ENCODE measurements around the gene WDFY4.

WDFY4 gene

DNA sequence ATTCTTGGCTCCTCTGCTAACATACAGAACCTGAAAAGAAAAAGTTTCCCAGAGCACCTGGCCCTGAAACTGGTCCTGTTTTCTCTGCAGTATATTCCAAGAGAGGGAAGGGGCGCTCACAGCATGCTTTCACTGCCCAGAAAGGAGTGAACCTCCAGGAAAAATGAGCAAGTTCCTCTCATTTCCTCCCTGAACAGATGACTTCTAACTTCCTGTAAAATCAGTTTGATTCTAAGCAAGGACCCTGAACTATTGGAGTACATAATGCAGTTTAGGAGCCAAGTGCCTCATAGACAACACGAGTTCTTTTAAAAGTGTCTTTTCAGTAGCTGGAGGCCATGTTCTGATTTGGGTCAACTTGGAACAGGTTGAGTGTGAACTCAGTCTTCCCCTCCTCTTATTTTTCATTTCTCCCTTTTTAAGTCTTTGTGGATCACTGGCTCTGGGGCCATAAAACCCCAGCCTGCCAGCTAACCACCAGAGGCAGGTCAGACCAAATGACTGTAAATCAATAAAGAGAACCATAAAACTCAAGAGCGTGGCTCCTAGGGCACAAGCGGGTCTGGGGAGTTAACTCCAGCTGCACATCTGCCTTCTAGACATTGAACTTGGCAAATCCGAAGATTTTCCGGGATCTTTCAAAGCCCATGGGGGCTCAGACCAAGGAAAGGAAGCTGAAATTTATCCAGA is 260.9 kb downstream of the WDFY4 start:
- no peak for DNase-seq (ENCODE audit: low spot score)

DNA sequence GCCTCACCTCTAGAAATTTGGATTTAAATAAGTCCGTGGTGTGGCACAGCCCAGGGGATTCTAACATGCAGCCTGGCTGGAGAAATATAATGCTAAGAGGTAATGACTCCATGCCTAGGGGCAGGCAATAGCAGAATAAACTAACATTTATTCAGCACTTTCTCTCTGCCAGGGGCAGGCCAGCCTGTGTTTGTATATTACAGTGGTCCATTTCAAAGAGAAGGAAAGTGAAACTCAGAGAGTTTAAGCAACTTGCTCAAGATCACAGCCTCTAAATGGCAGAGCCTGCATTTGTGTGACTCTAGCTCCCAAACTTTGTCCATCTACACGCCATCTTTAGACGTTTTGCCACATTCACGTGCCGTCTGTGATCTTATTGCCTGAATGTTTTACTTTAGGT is 261.7 kb downstream of the WDFY4 start:
- no peak for DNase-seq (ENCODE audit: low spot score)

DNA sequence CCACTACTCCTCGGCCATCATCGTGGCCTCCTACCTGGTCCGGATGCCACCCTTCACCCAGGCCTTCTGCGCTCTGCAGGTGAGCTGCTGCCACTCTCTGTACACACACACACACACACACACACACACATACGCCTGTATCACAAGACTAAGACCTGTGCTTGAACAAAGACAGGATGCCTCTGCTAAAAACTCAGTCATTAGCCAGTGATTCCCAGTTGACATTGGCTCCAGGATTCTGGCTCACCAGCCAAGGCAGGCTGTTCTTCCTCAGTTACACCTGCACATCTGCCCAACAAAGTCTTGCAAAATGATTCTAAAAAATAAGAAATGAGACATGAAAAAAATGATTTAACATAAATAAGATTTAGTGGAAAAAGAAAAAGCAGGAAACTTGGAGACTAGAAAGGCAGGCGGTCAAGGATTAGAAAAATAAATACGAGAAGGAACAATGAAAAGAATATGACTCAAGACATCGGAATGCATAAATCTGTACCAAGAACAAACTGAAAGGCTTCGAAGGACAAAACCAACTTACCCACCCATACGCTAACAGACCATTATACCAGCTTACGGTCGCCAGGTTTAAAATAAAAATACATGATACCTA is 262.3 kb downstream of the WDFY4 start:
- no peak for DNase-seq (ENCODE audit: low spot score)

DNA sequence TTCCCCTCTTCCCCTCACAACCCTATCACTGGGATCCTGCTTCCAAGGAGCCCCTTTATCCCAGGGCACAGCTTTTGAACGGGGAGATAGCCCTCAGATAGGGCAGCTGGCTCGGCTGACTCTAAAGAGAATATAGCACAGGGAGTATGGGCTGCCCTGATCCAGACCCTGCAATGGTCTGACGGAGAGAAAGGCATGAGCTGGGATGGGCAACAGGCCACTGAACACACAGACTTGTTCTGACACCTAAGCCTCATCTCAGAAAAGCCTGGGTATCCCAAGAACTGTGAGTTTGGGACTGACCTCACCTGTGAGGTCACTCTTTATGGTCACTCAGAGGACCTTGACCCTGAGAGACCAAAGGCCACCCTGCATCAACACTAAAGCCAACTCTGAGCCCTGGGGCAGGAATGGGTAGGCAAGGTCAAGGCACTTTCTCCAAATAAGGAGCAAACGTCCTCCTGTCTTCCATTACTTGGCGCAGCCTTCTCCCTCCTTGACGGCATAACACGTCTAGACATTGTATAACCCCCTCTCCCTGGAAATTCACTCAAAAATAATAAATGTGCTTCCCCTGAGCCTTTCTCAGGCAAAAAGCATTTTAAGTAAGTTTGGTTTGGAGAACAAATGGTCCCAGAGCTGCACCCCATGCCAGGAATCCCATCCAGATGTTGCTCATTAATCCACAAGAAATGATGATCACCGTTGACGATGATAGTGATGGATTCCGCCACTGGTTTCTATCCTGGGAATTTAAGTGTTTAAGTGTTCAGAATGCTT is 263.2 kb downstream of the WDFY4 start:
- no peak for DNase-seq (ENCODE audit: low spot score)

GRCh38 chr10:48948470-48949037 is 263.9 kb downstream of the WDFY4 start:
- no peak for DNase-seq (ENCODE audit: low spot score)

DNA sequence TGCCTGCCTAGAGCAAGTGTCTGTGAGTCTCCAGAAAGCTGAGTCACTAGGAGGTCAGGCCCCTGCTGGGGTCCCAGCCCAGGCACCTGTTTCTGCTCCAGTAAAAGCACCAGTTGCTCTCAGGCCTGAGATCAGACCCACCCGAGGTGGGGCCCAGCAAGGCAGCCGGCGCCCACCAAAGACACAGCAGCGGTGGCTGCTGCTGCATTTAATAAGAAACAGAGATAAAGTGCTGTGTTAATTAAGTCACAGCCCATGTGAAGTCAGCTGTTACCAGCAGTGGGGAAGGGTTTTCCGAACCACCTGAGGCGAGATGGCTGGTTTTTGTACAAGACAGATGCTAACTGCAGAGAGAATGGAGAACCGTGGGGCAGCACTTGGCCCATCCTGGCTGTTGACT is 267.0 kb downstream of the WDFY4 start:
- DNase-seq (ENCODE audit: low spot score) = no peak

GRCh38 chr10:48957361-48958151 is 272.9 kb downstream of the WDFY4 start:
- DNase-seq (ENCODE audit: low spot score) = no peak

DNA sequence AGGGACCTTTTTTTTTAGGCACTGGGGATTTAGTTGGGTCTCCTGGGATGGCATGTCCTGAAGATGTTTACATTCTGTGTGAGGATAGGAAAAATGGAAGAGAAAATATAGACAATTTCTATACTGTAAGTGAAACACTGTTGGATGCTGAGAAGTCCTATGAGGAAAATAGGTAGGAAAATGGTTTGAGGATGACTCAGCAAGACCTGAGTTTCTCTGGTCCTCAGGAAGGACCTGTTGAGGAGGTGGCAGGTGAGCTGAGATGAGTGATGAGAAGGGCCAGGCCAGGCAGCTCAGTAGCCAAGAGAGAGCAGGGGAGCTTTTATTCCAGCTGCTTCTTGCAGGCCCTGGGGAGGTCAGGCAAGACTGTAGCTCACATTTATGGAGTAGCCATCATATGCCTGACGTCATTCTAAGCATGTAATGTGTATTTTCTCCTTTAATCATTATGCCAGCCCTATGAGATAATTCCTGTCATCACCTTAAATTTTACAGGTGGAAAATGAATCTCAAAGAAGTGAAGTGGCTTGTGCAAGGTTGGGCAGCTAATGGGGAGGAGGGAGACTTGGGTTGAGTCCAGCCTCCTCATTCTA is 274.0 kb downstream of the WDFY4 start:
- no peak for DNase-seq (ENCODE audit: low spot score)

DNA sequence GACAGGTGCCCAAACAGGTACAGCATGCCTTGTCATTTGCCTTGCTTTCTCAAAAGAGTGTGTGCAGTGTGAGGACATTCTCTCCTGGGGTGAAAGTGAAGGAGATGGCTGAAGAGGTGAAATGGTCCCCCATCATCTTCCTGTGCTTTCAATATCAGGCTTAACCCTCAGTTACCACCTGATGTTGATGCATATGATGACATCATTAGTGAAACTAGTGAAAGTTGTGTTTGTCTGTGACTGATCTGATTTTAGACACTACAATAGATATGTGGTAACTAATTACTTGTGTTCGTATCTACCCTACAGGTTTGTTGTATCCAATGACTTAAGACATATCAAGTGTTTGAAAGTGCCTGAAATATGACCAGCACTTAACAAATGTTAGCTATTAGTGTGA is 279.4 kb downstream of the WDFY4 start:
- no peak for DNase-seq (ENCODE audit: low spot score)

GRCh38 chr10:48965460-48965859 is 280.8 kb downstream of the WDFY4 start:
- DNase-seq (ENCODE audit: low spot score) = no peak

GRCh38 chr10:48968036-48968435 is 283.4 kb downstream of the WDFY4 start:
- no peak for DNase-seq (ENCODE audit: low spot score)

- no peak for DNase-seq (ENCODE audit: low spot score)
Observed at GRCh38 chr10:48970046-48970445, 285.4 kb downstream of the WDFY4 start.

DNA sequence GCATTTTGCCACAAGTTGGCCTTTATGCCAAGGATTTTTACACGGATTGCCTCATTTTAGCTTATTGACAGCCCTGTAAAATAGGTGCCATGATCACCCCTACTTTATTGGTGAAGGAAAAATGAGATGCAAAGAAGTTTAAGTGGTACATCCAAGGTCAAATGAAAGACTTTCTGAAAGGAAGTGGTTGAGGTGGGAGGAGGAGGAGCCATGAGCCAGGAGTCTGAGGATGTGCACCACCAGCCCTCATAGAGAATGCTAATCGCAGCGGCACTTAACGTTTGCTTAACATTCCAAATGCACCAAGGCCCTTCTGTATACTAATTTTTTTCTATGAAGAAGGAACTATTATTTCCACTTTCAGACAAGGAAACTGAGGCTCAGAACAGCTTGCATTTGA is 286.0 kb downstream of the WDFY4 start:
- no peak for DNase-seq (ENCODE audit: low spot score)

DNA sequence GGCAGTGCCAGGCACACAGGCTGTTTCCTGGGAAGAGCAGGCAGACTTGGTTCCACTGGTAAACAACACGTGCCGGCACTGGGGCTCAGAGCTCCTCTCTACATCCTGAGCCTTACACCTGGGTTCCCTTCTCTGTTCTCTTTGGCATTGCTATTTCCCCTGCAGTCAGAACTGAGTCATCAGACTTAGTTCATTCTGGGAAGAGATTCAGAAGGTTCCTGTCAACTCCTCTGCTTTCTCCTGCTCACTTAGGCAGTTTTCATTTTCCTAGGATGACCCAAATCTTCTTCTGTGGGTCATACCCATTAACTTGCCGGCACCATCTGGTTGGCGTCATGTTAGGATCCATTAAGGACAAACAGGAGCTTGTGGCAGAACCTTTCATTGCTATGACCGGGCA is 288.4 kb downstream of the WDFY4 start:
- DNase-seq (ENCODE audit: low spot score) = no peak

- DNase-seq (ENCODE audit: low spot score) = no peak
Observed at GRCh38 chr10:48974510-48975156, 290.0 kb downstream of the WDFY4 start.

DNA sequence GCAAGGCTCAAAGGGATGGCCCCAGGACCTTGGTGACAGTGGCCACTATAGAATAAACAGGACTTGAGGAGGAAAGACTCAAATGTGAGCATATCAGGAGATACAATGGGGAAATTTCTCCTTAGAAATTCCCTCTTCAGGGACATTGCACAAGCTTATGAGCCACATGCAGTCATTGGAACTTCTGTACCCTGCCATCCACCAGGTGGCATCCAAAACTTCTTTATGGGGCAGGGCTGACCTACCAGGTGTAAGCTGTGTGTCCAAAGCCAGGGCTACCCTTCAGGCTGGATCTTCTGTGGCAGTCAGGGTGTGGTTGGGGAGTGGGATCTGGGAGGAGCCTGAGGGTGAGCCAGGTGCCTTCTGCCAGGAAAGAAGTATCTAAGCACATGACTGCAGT is 291.5 kb downstream of the WDFY4 start:
- no peak for DNase-seq (ENCODE audit: low spot score)

DNA sequence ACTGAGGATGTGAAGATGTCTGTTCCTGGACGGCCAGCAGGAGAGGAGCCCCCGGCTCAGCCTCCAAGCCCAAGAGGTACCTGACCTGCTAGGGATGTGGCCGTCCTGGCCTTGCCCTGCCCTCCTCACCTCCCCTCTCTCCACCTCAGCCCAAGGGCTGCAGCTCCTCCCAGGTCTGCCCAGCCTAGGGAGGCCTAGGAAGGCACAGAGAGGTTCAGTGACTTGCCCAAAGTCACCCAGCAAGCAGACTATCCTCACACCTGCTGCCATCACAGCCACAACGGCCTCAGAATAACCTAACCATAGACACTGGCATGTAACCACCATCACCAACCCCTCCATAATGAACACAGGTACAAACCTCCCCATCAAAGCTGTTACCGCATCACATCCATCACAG is 293.6 kb downstream of the WDFY4 start:
- DNase-seq (ENCODE audit: low spot score) = no peak

DNA sequence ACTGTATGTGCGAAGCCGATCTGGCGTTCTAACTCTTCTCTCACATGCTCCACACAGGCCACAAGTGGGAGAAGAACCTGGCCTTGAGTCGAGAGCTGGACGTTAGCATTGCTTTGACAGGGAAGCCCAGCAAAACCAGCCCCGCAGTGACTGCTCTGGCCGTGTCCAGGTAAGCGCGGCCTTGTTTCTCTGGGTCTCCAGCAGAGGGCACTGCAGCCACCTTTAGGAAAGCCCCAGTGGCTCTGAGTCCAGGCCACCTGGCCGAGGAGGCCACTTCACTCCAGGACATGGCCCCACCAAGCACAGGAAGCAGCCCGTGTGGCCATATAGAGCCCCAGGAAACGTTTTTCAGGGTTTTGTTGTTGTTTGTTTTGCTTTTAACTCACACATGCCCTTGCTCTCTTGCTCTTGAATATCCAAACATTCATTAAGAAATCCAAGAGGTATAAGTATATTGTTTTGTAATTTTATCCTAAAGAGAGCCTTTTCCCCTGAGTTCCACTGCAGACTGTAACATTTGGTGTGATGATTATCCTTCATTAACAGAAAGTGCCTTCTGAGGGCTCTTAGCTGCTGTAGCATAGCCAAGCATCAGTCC is 296.7 kb downstream of the WDFY4 start:
- DNase-seq (ENCODE audit: low spot score) = peak; percentile 40

- DNase-seq (ENCODE audit: low spot score) = no peak
Observed at GRCh38 chr10:48982584-48982983, 297.9 kb downstream of the WDFY4 start.

DNA sequence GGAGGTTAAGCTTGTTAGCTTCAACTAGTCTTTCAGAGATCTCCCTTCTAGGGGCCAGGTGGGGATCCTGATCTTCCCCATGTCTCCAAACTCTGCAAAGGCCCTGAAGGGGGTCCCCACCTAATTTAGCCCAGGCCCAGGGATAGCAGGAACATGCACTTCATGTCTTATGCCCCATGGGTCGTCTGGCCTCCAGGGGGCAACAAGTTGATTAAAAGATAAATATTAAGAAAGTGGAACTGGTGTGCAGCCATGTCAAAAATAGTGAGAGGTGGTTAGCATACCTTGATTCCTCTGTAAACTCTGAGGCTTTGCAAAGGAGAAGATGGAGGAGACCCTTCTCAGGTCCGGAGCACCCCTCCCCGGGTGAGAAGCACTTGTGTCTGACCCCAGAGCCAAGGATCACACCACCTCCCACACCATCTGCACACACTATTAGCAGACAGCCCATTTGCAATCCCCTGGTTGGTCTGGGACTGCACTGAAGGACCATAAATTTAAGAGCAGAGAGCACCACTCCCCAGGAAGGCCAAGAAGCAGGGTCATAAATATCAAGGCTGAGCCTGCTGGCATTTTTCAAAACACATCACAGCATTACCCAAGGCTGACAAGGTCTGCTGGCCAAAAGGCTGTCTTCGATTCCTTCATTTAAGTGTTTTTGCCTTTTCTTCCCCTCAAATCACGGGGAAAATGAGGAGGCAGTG is 299.1 kb downstream of the WDFY4 start:
- no peak for DNase-seq (ENCODE audit: low spot score)
